ENCODE data around the gene COL27A1.

Gene COL27A1

GRCh38 chr9:114278881-114279570, 123.7 kb downstream of the COL27A1 start:
- no peaks in the 10 kb centered on the region for H3K36me3 Mint-ChIP-seq (ENCODE audit: low read depth)
- H3K27me3 Mint-ChIP-seq: no peaks in the 10 kb centered on the region
- no peak for ATAC-seq
- DNase-seq: no peak
- no peak overlapping the region for H3K27ac Mint-ChIP-seq
- H3K4me3 Mint-ChIP-seq: no peak overlapping the region
- peaks cover 8% of the 10 kb centered on the region for H3K4me1 Mint-ChIP-seq
- H3K9me3 Mint-ChIP-seq: peaks cover 4% of the 10 kb centered on the region

DNA sequence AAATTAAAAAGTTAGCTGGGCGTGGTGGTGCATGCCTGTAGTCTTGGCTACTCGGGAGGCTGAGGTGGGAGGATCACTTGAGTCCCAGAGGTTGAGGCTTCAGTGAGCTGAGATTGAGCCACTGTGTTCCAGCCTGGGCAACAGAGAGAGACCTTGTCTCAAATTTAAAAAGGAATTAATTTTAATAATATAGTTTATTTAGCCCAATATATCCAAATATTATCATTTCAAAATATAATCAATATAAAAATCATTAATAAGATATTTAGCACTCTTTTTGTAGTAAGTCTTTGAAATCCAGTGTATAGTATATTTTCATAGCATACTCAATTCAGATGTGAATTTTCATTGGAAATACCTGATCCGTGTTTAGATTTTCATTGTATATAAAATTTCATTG, 124.4 kb downstream of the COL27A1 start:
- DNase-seq: no peak
- peaks cover 4% of the 10 kb centered on the region for H3K9me3 Mint-ChIP-seq
- no peak for ATAC-seq
- no peak overlapping the region for H3K4me3 Mint-ChIP-seq
- no peak overlapping the region for H3K27ac Mint-ChIP-seq
- H3K36me3 Mint-ChIP-seq (ENCODE audit: low read depth): no peaks in the 10 kb centered on the region
- H3K4me1 Mint-ChIP-seq: peaks cover 8% of the 10 kb centered on the region
- H3K27me3 Mint-ChIP-seq: no peaks in the 10 kb centered on the region

DNA sequence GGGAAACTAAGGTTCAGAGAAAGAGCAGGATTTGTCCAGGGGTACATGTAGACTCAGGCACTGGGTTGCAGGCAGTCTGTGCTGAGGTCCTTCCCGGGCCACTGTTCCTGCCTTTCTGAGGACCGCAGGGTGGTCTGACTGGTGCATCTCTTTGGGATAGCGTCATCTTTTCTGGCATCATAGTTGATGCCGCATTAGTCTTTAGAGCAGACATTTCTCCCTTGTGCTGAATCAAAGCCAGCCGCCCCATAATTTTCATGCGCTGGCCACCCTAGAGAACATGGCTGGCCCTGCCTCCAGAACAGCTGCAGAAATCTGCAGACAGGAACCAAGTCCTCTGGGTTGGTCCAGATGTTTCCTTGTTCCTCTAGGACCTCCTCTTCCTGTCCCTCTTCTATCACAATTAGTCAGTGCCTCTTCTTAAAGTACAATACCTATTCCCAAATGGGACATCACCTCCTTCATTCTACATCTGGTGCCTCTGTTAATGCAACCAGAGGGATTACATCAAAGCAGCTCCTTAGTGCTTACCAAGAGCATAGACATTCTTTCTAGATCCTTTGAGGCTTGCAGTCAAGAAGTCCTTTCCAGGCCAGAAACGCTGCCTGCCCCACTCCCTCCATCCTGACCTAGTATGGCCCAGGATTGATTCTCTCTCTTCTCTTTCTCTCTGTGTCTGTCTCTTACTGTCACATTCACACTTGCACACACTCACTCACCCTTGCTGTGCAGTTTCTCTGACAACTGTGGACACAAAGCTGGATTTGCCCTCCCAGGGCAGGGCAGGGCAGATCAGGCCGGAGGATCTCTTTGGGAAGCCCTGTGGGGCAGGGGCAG, 125.5 kb downstream of the COL27A1 start:
- no peak overlapping the region for H3K4me3 Mint-ChIP-seq
- DNase-seq (no peak), ATAC-seq (no peak)
- H3K4me1 Mint-ChIP-seq: peaks cover 8% of the 10 kb centered on the region
- H3K9me3 Mint-ChIP-seq: peaks cover 4% of the 10 kb centered on the region
- no peaks in the 10 kb centered on the region for H3K27me3 Mint-ChIP-seq
- H3K36me3 Mint-ChIP-seq (ENCODE audit: low read depth): no peaks in the 10 kb centered on the region
- H3K27ac Mint-ChIP-seq: no peak overlapping the region

DNA sequence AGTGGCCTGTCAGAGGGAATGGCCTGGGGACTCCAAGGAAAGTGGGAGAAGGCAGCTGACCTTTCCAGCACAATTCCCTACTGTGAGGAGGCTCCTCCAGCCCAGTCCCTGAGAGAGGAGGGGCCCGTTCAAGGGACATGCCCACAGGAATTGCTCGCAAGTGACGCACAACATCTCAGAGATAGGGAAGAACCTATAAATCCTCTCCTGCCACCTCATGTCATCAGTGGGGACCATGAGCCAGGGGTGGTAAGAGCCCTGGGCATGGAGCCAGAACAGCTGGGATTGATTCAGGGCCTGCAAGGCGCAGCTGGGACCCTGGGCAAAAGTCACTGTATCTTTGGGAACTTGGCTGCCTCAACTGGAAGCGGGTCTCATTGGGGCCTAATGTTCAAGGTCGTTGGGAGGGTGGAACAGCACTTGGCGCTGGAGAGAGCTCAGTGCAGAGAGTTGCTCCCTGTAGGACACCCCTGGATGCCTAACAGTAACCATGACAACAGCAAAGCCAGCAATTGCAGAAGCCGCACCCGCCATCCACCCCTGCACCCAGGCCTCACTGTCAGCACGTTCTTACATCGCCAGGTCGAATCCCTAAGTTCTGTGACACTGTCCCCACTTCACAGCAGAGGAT, 126.3 kb downstream of the COL27A1 start:
- Mint-ChIP-seq H3K36me3 (ENCODE audit: low read depth) (no peaks in the 10 kb centered on the region), H3K27ac (no peak overlapping the region)

GRCh38 chr9:114282104-114282485, 126.8 kb downstream of the COL27A1 start:
- Mint-ChIP-seq H3K27ac (no peak overlapping the region), H3K36me3 (ENCODE audit: low read depth) (no peaks in the 10 kb centered on the region), H3K9me3 (peaks cover 4% of the 10 kb centered on the region), H3K4me3 (no peak overlapping the region), H3K4me1 (peaks cover 8% of the 10 kb centered on the region), H3K27me3 (no peaks in the 10 kb centered on the region)
- ATAC-seq: no peak
- DNase-seq: no peak

More for the DNA sequence above, 126.3 kb downstream of the COL27A1 start:
- DNase-seq (no peak), ATAC-seq (no peak)
- H3K4me3 Mint-ChIP-seq: no peak overlapping the region
- peaks cover 8% of the 10 kb centered on the region for H3K4me1 Mint-ChIP-seq
- no peaks in the 10 kb centered on the region for H3K27me3 Mint-ChIP-seq
- peaks cover 4% of the 10 kb centered on the region for H3K9me3 Mint-ChIP-seq

DNA sequence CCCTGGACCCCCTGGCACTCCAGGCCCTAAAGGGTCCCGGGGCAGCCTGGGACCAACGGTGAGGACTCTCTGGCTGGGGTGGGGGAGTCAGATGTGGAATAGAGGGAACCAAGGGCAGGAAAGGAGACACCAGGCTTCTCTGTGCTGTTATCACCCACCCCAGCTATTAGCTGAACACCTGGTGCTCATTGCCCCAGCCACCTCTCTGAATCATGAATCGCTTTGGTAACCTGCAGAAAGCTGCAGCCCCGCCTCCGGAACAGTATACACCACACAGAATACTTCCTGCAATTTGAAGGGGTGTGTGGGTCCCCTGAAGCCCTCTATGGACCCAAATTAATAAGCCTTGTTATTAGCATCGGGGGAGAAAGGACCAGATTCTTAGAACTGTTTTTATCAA, 127.2 kb downstream of the COL27A1 start:
- Mint-ChIP-seq H3K4me3 (no peak overlapping the region), H3K4me1 (peaks cover 8% of the 10 kb centered on the region), H3K9me3 (peaks cover 4% of the 10 kb centered on the region), H3K36me3 (ENCODE audit: low read depth) (no peaks in the 10 kb centered on the region), H3K27ac (no peak overlapping the region), H3K27me3 (no peaks in the 10 kb centered on the region)
- ATAC-seq (peak; percentile 21), DNase-seq (no peak)

DNA sequence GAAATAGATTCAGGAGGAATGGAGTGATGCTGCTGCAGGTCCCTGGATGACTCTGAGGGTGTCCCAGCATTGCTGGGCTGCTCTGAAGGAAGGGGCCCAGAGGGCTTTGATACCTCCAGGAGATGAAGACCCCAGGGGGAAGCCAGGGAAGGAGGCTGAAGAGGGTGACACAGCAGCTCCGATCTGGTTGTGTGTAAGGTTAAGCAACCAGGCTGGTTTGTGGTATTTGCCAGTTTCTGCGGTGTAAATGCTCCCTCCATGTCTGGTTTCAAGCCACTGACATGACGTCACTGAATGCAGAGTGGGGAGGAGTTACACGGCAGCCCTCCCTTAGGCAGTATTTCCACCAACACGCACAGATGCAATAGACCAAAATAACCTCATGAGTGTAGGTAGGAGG, 127.6 kb downstream of the COL27A1 start:
- ATAC-seq: peak; percentile 72
- H3K27me3 Mint-ChIP-seq: no peaks in the 10 kb centered on the region

GRCh38 chr9:114283551-114284111, 128.3 kb downstream of the COL27A1 start:
- peaks cover 6% of the 10 kb centered on the region for H3K4me1 Mint-ChIP-seq
- H3K9me3 Mint-ChIP-seq: no peaks in the 10 kb centered on the region
- ATAC-seq: no peak
- no peaks in the 10 kb centered on the region for H3K36me3 Mint-ChIP-seq (ENCODE audit: low read depth)
- no peaks in the 10 kb centered on the region for H3K27me3 Mint-ChIP-seq
- H3K27ac Mint-ChIP-seq: peak overlapping the region; percentile 33
- no peak overlapping the region for H3K4me3 Mint-ChIP-seq
- no peak for DNase-seq

More for the DNA sequence above, 127.6 kb downstream of the COL27A1 start:
- peak; percentile 27 for DNase-seq
- peak overlapping the region; percentile 33 for H3K27ac Mint-ChIP-seq
- peaks cover 3% of the 10 kb centered on the region for H3K9me3 Mint-ChIP-seq
- H3K36me3 Mint-ChIP-seq (ENCODE audit: low read depth): no peaks in the 10 kb centered on the region
- no peak overlapping the region for H3K4me3 Mint-ChIP-seq
- H3K4me1 Mint-ChIP-seq: peaks cover 8% of the 10 kb centered on the region

- DNase-seq (no peak), ATAC-seq (no peak)
- peaks cover 6% of the 10 kb centered on the region for H3K4me1 Mint-ChIP-seq
- H3K27me3 Mint-ChIP-seq: no peaks in the 10 kb centered on the region
- no peak overlapping the region for H3K27ac Mint-ChIP-seq
- H3K36me3 Mint-ChIP-seq (ENCODE audit: low read depth): no peaks in the 10 kb centered on the region
- no peaks in the 10 kb centered on the region for H3K9me3 Mint-ChIP-seq
- H3K4me3 Mint-ChIP-seq: no peak overlapping the region
These were observed 129.2 kb downstream of the COL27A1 start for GRCh38 chr9:114284316-114285060.

- DNase-seq: no peak
- H3K9me3 Mint-ChIP-seq: no peaks in the 10 kb centered on the region
- H3K36me3 Mint-ChIP-seq (ENCODE audit: low read depth): no peaks in the 10 kb centered on the region
These were observed 130.0 kb downstream of the COL27A1 start for GRCh38 chr9:114285166-114285867.

GRCh38 chr9:114286146-114286679, 130.9 kb downstream of the COL27A1 start:
- H3K4me1 Mint-ChIP-seq: peaks cover 6% of the 10 kb centered on the region
- H3K4me3 Mint-ChIP-seq: no peak overlapping the region
- ATAC-seq (no peak), DNase-seq (no peak)
- H3K27ac Mint-ChIP-seq: no peak overlapping the region
- H3K27me3 Mint-ChIP-seq: peaks cover 2% of the 10 kb centered on the region
- no peaks in the 10 kb centered on the region for H3K36me3 Mint-ChIP-seq (ENCODE audit: low read depth)
- H3K9me3 Mint-ChIP-seq: no peaks in the 10 kb centered on the region

More at GRCh38 chr9:114285166-114285867, 130.0 kb downstream of the COL27A1 start:
- Mint-ChIP-seq H3K4me1 (peaks cover 6% of the 10 kb centered on the region), H3K4me3 (no peak overlapping the region), H3K27ac (no peak overlapping the region), H3K27me3 (no peaks in the 10 kb centered on the region)
- no peak for ATAC-seq

GRCh38 chr9:114287001-114287762, 131.8 kb downstream of the COL27A1 start:
- ATAC-seq: no peak
- H3K27ac Mint-ChIP-seq: no peak overlapping the region
- peaks cover 4% of the 10 kb centered on the region for H3K27me3 Mint-ChIP-seq
- H3K4me1 Mint-ChIP-seq: peaks cover 6% of the 10 kb centered on the region
- H3K4me3 Mint-ChIP-seq: no peak overlapping the region
- H3K36me3 Mint-ChIP-seq (ENCODE audit: low read depth): no peaks in the 10 kb centered on the region
- DNase-seq: no peak
- H3K9me3 Mint-ChIP-seq: no peaks in the 10 kb centered on the region

GRCh38 chr9:114287763-114288192, 132.4 kb downstream of the COL27A1 start:
- peaks cover 3% of the 10 kb centered on the region for H3K4me1 Mint-ChIP-seq
- H3K9me3 Mint-ChIP-seq: no peaks in the 10 kb centered on the region
- no peak for DNase-seq
- ATAC-seq: no peak
- H3K27me3 Mint-ChIP-seq: peaks cover 4% of the 10 kb centered on the region
- no peaks in the 10 kb centered on the region for H3K36me3 Mint-ChIP-seq (ENCODE audit: low read depth)
- H3K4me3 Mint-ChIP-seq: no peak overlapping the region
- H3K27ac Mint-ChIP-seq: no peak overlapping the region
